H9 (cell line): ENCODE data around the gene HDAC5. TPM values are rescaled to one million over a fixed set of nuclear protein-coding genes. Genes with fewer than 3 reads are reported as not detected.

Experiments used
- DNase-seq: peaks from one replicate; pipeline ENCODE4 v3.0.0-alpha.2; 2017
- H2AFZ ChIP-seq: one replicate; pipeline ENCODE4 v1.6.1; 2013; ENCODE audit warnings: mild to moderate bottlenecking, low read length, control low read depth, moderate library complexity
- H2AK5ac ChIP-seq: 2 replicates; pipeline ENCODE4 v1.6.1; 2013; ENCODE audit warnings: low read length, control low read depth, mixed read lengths; ENCODE audit not compliant: insufficient read length
- H2BK120ac ChIP-seq: one replicate; pipeline ENCODE4 v1.6.1; 2013; ENCODE audit warnings: low read depth, mild to moderate bottlenecking, low read length, control low read depth, inconsistent platforms; ENCODE audit not compliant: poor library complexity, severe bottlenecking
- H2BK12ac ChIP-seq: 2 replicates; pipeline ENCODE4 v1.6.1; 2013; ENCODE audit warnings: low read length, control low read depth, mixed read lengths, low read depth; ENCODE audit not compliant: insufficient read length
- H2BK15ac ChIP-seq: 2 replicates; pipeline ENCODE4 v1.6.1; 2013; ENCODE audit warnings: low read depth, low read length, control low read depth
- H2BK20ac ChIP-seq: one replicate; pipeline ENCODE4 v1.6.1; 2013; ENCODE audit warnings: low read depth, mild to moderate bottlenecking, low read length, control low read depth, inconsistent platforms; ENCODE audit not compliant: poor library complexity, severe bottlenecking
- H2BK5ac ChIP-seq: 2 replicates; pipeline ENCODE4 v1.6.1; 2013; ENCODE audit warnings: low read length, control low read depth, mixed read lengths; ENCODE audit not compliant: insufficient read length
- H3K14ac ChIP-seq: 2 replicates; pipeline ENCODE4 v1.6.1; 2013; ENCODE audit warnings: low read length, control low read depth; ENCODE audit not compliant: insufficient read depth
- H3K18ac ChIP-seq: 2 replicates; pipeline ENCODE4 v1.6.1; 2013; ENCODE audit warnings: low read depth, mild to moderate bottlenecking, mixed read lengths, low read length, control low read depth; ENCODE audit not compliant: insufficient read length
- H3K23ac ChIP-seq: 2 replicates; pipeline ENCODE4 v1.6.1; 2013; ENCODE audit warnings: low read length, control low read depth, mixed read lengths, low read depth; ENCODE audit not compliant: insufficient read length
- H3K23me2 ChIP-seq: 2 replicates; pipeline ENCODE4 v1.6.1; 2013; ENCODE audit warnings: low read depth, mild to moderate bottlenecking, mixed read lengths, low read length, control low read depth; ENCODE audit not compliant: insufficient read length, poor library complexity, severe bottlenecking
- H3K27ac ChIP-seq: 2 replicates; pipeline ENCODE4 v1.5.1; 2013; ENCODE audit warnings: low read length, control low read depth, mixed read lengths, low read depth; ENCODE audit not compliant: insufficient read length
- H3K27me3 ChIP-seq: 2 replicates; pipeline ENCODE4 v1.6.1; 2013; ENCODE audit warnings: low read length, control low read depth, inconsistent platforms; ENCODE audit not compliant: insufficient read depth
- H3K4ac ChIP-seq: 2 replicates; pipeline ENCODE4 v1.6.1; 2013; ENCODE audit warnings: low read depth, mild to moderate bottlenecking, control low read depth, inconsistent platforms, low read length, moderate library complexity
- H3K4me1 ChIP-seq: 2 replicates; pipeline ENCODE4 v1.6.1; 2013; ENCODE audit warnings: low read length, control low read depth, inconsistent platforms; ENCODE audit not compliant: insufficient read depth
- H3K4me2 ChIP-seq: 2 replicates; pipeline ENCODE4 v1.6.1; 2013; ENCODE audit warnings: low read length, control low read depth, mixed read lengths; ENCODE audit not compliant: insufficient read length, insufficient read depth
- H3K56ac ChIP-seq: 2 replicates; pipeline ENCODE4 v1.6.1; 2013; ENCODE audit warnings: low read depth, mild to moderate bottlenecking, mixed read lengths, low read length, control low read depth; ENCODE audit not compliant: insufficient read length
- H3K79me1 ChIP-seq: 2 replicates; pipeline ENCODE4 v1.6.1; 2013; ENCODE audit warnings: low read depth, mild to moderate bottlenecking, moderate library complexity, low read length, control low read depth, inconsistent platforms; ENCODE audit not compliant: insufficient read depth, poor library complexity, severe bottlenecking
- H3K79me2 ChIP-seq: 2 replicates; pipeline ENCODE4 v1.6.1; 2013; ENCODE audit warnings: low read length, control low read depth, inconsistent platforms; ENCODE audit not compliant: insufficient read depth
- H3K9ac ChIP-seq: 2 replicates; pipeline ENCODE4 v1.6.1; 2013; ENCODE audit warnings: low read length, control low read depth, mixed read lengths; ENCODE audit not compliant: insufficient read length; ENCODE audit errors: extremely low read depth
- H3K9me3 ChIP-seq: one replicate; pipeline ENCODE4 v1.6.1; 2013; ENCODE audit warnings: low read depth, low read length, inconsistent platforms; ENCODE audit not compliant: control insufficient read depth
- H3T11ph ChIP-seq: one replicate; pipeline ENCODE4 v1.6.1; 2013; ENCODE audit warnings: mild to moderate bottlenecking, low read length, control low read depth, inconsistent platforms
- H4K20me1 ChIP-seq: one replicate; pipeline ENCODE4 v1.6.1; 2013; ENCODE audit not compliant: control insufficient read depth, insufficient read length, insufficient read depth
- H4K5ac ChIP-seq: 2 replicates; pipeline ENCODE4 v1.6.1; 2013; ENCODE audit warnings: low read depth, mild to moderate bottlenecking, mixed read lengths, low read length, control low read depth; ENCODE audit not compliant: insufficient read length
- H4K8ac ChIP-seq: replicated peaks from 2 replicates; pipeline ENCODE4 v1.6.1; 2013; ENCODE audit warnings: low read length, control low read depth, mixed read lengths, low read depth; ENCODE audit not compliant: insufficient read length
- H4K91ac ChIP-seq: 2 replicates; pipeline ENCODE4 v1.6.1; 2013; ENCODE audit warnings: low read depth, mild to moderate bottlenecking, moderate library complexity, mixed read lengths, low read length, control low read depth; ENCODE audit not compliant: insufficient read length
- H3K27ac Mint-ChIP-seq, 3 experiments: 2 replicates in 2 of 3; 3 replicates in 1 of 3; pipeline ENCODE4 v1.8.0; 2020 to 2021; ENCODE audit warnings: mixed read lengths in 3 of 3, mild to moderate bottlenecking in 1 of 3, moderate library complexity in 1 of 3
- H3K27me3 Mint-ChIP-seq: 2 replicates; pipeline ENCODE4 v1.8.0; 2021; ENCODE audit warnings: low read depth, mild to moderate bottlenecking, moderate library complexity, mixed read lengths
- H3K36me3 Mint-ChIP-seq, 3 experiments: 2 replicates in 2 of 3; 3 replicates in 1 of 3; pipeline ENCODE4 v1.8.0; 2020 to 2021; ENCODE audit warnings: low read depth in 3 of 3, mixed read lengths in 3 of 3; ENCODE audit not compliant: insufficient read depth in 1 of 3
- H3K4me1 Mint-ChIP-seq, 2 experiments: 2 replicates each; pipeline ENCODE4 v1.8.0; 2020; ENCODE audit warnings: mixed read lengths in 2 of 2
- H3K4me3 Mint-ChIP-seq, 2 experiments: 2 replicates in 1 of 2; 3 replicates in 1 of 2; pipeline ENCODE4 v1.8.0; 2020 to 2021; ENCODE audit warnings: mild to moderate bottlenecking in 2 of 2, mixed read lengths in 2 of 2, moderate library complexity in 1 of 2
- H3K9me3 Mint-ChIP-seq, 2 experiments: 2 replicates in 1 of 2; 3 replicates in 1 of 2; pipeline ENCODE4 v1.8.0; 2020; ENCODE audit warnings: mild to moderate bottlenecking in 2 of 2, mixed read lengths in 2 of 2, moderate library complexity in 1 of 2
- WGBS: extraction: QIAGEN DNeasy Blood & Tissue Kit; methylation state at CpG from one replicate; pipeline ENCODE4 v1.1.7; 2013; ENCODE audit warnings: missing lambda C conversion rate, low lambda C conversion rate, mixed read lengths; ENCODE audit not compliant: insufficient read length; ENCODE audit errors: extremely low coverage; 5-methylcytosine and 5-hydroxymethylcytosine counted together
- total RNA-seq: library from RNA; stranded (reverse); gene quantifications from 2 replicates; pipeline ENCODE4 v1.2.1, GENCODE V29; 2021
- TF ChIP-seq, protein P1 (sequence below): fragments of 200-600 bp; sonication (generic); conservative IDR thresholded peaks from 3 replicates; pipeline ENCODE4 v1.8.0; 2021; ENCODE audit warnings: antibody characterized with exemption, mild to moderate bottlenecking

HDAC5 gene
- total RNA-seq, 1 experiment from 2014 or later, result 39.5 TPM

DNA sequence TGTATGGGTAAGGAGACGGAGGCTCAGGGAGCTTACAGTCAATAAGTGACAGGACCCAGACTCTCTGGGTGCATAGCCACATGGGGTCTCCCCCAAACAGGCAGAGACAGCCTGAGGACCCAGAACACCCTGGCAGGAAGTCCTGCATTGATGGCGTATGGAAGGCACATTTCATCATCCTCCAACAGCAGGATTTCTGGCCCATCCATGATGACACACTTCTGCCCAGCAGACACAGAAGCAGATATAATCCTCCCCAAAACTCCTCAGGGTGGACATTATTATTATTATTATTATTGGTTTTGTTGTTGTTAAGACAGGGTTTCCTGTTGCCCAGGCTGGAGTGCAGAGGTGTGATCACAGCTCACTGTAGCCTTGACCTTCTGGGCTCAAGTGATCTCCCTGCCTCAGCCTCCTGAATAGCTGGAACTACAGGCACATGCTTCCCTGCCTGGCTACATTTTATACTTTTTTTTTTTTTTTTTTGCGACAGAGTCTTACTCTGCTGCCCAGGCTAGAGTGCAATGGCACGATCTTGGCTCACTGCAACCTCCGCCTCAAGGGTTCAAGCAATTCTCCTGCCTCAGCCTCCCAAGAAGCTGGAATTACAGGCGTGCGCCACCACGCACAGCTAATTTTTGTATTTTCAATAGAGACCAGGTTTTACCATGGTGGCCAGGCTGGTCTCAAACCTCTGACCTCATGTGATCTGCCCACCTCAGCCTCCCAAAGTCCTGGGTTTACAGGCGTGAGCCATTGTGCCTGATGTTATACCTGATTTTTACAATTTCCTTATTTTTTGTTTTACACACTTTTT lies 11.5 kb upstream of the HDAC5 start:
- H2BK12ac ChIP-seq, result no peak overlapping the region
- no peak overlapping the region for H2BK20ac ChIP-seq
- DNase-seq, result no peak
- no peaks in the 10 kb centered on the region for H3K79me1 ChIP-seq
- no peak overlapping the region for H3K23ac ChIP-seq
- Mint-ChIP-seq H3K36me3 (no peaks in the 10 kb centered on the region), H3K4me3 (no peak overlapping the region; a peak in 1 of 5 replicates), H3K27me3 (no peaks in the 10 kb centered on the region), H3K4me1 (peaks cover 16% of the 10 kb centered on the region in 2 experiments), H3K27ac (no peak overlapping the region; a peak in 1 of 7 replicates), H3K9me3 (no peaks in the 10 kb centered on the region)
- WGBS, result no CpG with 5 or more reads among the region's 9 CpGs
- H2BK15ac ChIP-seq, result no peak overlapping the region
- TF ChIP-seq, protein P1, sequence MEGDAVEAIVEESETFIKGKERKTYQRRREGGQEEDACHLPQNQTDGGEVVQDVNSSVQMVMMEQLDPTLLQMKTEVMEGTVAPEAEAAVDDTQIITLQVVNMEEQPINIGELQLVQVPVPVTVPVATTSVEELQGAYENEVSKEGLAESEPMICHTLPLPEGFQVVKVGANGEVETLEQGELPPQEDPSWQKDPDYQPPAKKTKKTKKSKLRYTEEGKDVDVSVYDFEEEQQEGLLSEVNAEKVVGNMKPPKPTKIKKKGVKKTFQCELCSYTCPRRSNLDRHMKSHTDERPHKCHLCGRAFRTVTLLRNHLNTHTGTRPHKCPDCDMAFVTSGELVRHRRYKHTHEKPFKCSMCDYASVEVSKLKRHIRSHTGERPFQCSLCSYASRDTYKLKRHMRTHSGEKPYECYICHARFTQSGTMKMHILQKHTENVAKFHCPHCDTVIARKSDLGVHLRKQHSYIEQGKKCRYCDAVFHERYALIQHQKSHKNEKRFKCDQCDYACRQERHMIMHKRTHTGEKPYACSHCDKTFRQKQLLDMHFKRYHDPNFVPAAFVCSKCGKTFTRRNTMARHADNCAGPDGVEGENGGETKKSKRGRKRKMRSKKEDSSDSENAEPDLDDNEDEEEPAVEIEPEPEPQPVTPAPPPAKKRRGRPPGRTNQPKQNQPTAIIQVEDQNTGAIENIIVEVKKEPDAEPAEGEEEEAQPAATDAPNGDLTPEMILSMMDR, result no peak
- H3K56ac ChIP-seq, result no peak overlapping the region
- H3K79me2 ChIP-seq, result no peaks in the 10 kb centered on the region
- no peak overlapping the region for H3K18ac ChIP-seq
- no peak overlapping the region for H3K14ac ChIP-seq
- no peak overlapping the region for H3K4me2 ChIP-seq
- no peak overlapping the region for H2BK5ac ChIP-seq
- no peak overlapping the region for H3T11ph ChIP-seq
- peaks cover 5% of the 10 kb centered on the region; the same call in 1 of the 2 replicates for H3K4me1 ChIP-seq
- H2AK5ac ChIP-seq, result no peak overlapping the region
- no peaks in the 10 kb centered on the region for H3K23me2 ChIP-seq
- H4K91ac ChIP-seq, result no peak overlapping the region
- no peak overlapping the region for H2AFZ ChIP-seq
- no peak overlapping the region for H4K8ac ChIP-seq
- no peaks in the 10 kb centered on the region for H4K20me1 ChIP-seq
- no peak overlapping the region for H3K27ac ChIP-seq
- no peaks in the 10 kb centered on the region for H3K9me3 ChIP-seq
- no peak overlapping the region for H3K4ac ChIP-seq
- no peak overlapping the region for H3K9ac ChIP-seq
- no peaks in the 10 kb centered on the region for H3K27me3 ChIP-seq
- no peak overlapping the region for H4K5ac ChIP-seq
- H2BK120ac ChIP-seq, result no peak overlapping the region
